Astrocyte (in vitro differentiated cells and primary cell): ENCODE measurements around the gene MAP3K20. TPM values are rescaled to one million over a fixed set of nuclear protein-coding genes. Genes with fewer than 3 reads are reported as not detected.

Experiments used
- DNase-seq: peaks from one replicate; pipeline ENCODE4 v3.0.0-alpha.2; 2010; ENCODE audit warnings: low read depth
- FAIRE-seq: peaks from 2 replicates; lab custom pipeline; 2011; peaks lifted over from hg19 to GRCh38; lab: Jason Lieb, UNC
- H2AFZ ChIP-seq: 2 replicates; pipeline ENCODE4 v1.6.0; 2012; ENCODE audit warnings: low read depth, low read length, inconsistent platforms
- H3K27ac ChIP-seq: 2 replicates; pipeline ENCODE4 v1.5.1; 2011; ENCODE audit warnings: low read depth, low read length, inconsistent platforms
- H3K27me3 ChIP-seq: 2 replicates; pipeline ENCODE4 v1.6.0; 2011; ENCODE audit warnings: low read length, inconsistent platforms; ENCODE audit not compliant: insufficient read depth
- H3K36me3 ChIP-seq: 2 replicates; pipeline ENCODE4 v1.5.1; 2011; ENCODE audit warnings: low read length, inconsistent platforms; ENCODE audit not compliant: insufficient read depth
- H3K4me1 ChIP-seq: 2 replicates; pipeline ENCODE4 v1.5.1; 2011; ENCODE audit warnings: low read length, inconsistent platforms; ENCODE audit not compliant: insufficient read depth
- H3K4me2 ChIP-seq: 2 replicates; pipeline ENCODE4 v1.6.0; 2012; ENCODE audit warnings: low read length, inconsistent platforms
- H3K4me3 ChIP-seq: 2 replicates; pipeline ENCODE4 v1.5.1; 2011; ENCODE audit warnings: low read depth, mild to moderate bottlenecking, low read length, inconsistent platforms; ENCODE audit not compliant: insufficient read depth
- H3K79me2 ChIP-seq: 2 replicates; pipeline ENCODE4 v1.6.0; 2012; ENCODE audit warnings: mild to moderate bottlenecking, low read length, inconsistent platforms; ENCODE audit not compliant: insufficient read depth
- H3K9ac ChIP-seq: 2 replicates; pipeline ENCODE4 v1.6.0; 2012; ENCODE audit warnings: mild to moderate bottlenecking, low read length, inconsistent platforms
- H3K9me3 ChIP-seq: 2 replicates; pipeline ENCODE4 v1.5.1; 2012; ENCODE audit warnings: low read depth, mild to moderate bottlenecking, low read length, inconsistent platforms; ENCODE audit not compliant: insufficient read depth
- H4K20me1 ChIP-seq: 2 replicates; pipeline ENCODE4 v1.6.0; 2012; ENCODE audit warnings: low read length, inconsistent platforms; ENCODE audit not compliant: insufficient read depth
- H3K27ac Mint-ChIP-seq: one replicate; pipeline ENCODE4 v1.8.0; 2021; ENCODE audit warnings: mild to moderate bottlenecking, mixed read lengths; ENCODE audit not compliant: unreplicated experiment
- H3K27me3 Mint-ChIP-seq: one replicate; pipeline ENCODE4 v1.8.0; 2021; ENCODE audit warnings: low read depth, mixed read lengths; ENCODE audit not compliant: unreplicated experiment
- H3K36me3 Mint-ChIP-seq: one replicate; pipeline ENCODE4 v1.8.0; 2021; ENCODE audit warnings: low read depth, mixed read lengths; ENCODE audit not compliant: unreplicated experiment
- H3K4me1 Mint-ChIP-seq: one replicate; pipeline ENCODE4 v1.8.0; 2021; ENCODE audit warnings: low read depth, mixed read lengths; ENCODE audit not compliant: unreplicated experiment
- H3K4me3 Mint-ChIP-seq: one replicate; pipeline ENCODE4 v1.8.0; 2021; ENCODE audit warnings: mild to moderate bottlenecking, moderate library complexity, mixed read lengths; ENCODE audit not compliant: unreplicated experiment
- H3K9me3 Mint-ChIP-seq: one replicate; pipeline ENCODE4 v1.8.0; 2021; ENCODE audit warnings: mild to moderate bottlenecking, mixed read lengths; ENCODE audit not compliant: unreplicated experiment
- EZH2 ChIP-seq: IDR thresholded peaks from 2 replicates; pipeline ENCODE4 v1.6.1; 2012; ENCODE audit warnings: mild to moderate bottlenecking, low read length, inconsistent platforms; ENCODE audit not compliant: insufficient read depth
- total RNA-seq: library from RNA; stranded (reverse); gene quantifications from 2 replicates; pipeline ENCODE4 v1.2.1, GENCODE V29; 2021
- TF ChIP-seq, protein P1 (sequence below): IDR thresholded peaks from 2 replicates; pipeline ENCODE4 v1.5.1; 2011; ENCODE audit warnings: low read depth, mild to moderate bottlenecking, inconsistent platforms, low read length, moderate library complexity; ENCODE audit not compliant: insufficient read depth

Gene MAP3K20
- total RNA-seq, 1 donor from 2014 or later: 42.4 TPM

DNA sequence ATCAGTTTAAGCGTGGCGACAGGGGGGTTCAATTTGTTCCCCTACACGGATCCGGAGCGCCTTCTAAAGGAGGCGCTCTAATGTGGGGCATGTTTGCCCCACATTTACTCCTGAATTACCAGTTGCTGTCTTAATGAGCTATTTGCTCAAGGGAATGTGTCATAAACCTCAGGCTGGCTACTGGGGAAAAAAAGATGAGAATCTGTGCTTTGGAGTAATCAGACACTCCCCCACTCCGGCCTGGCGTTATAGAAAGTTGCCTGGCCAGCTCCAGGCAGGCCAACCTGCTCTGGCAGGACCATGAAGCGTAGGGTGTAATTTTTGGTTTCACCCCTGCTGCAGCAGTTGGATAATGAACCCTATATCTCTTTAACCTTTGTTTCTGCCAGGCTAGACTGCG lies 31.0 kb upstream of the MAP3K20 start:
- Mint-ChIP-seq H3K4me3 (no peak overlapping the region), H3K27me3 (no peaks in the 10 kb centered on the region), H3K27ac (peak overlapping the region; percentile 36), H3K4me1 (peaks cover 30% of the 10 kb centered on the region), H3K9me3 (peaks cover 2% of the 10 kb centered on the region), H3K36me3 (no peaks in the 10 kb centered on the region)
- no peaks in the 10 kb centered on the region for H3K79me2 ChIP-seq
- TF ChIP-seq EZH2: no peak
- TF ChIP-seq, protein P1, sequence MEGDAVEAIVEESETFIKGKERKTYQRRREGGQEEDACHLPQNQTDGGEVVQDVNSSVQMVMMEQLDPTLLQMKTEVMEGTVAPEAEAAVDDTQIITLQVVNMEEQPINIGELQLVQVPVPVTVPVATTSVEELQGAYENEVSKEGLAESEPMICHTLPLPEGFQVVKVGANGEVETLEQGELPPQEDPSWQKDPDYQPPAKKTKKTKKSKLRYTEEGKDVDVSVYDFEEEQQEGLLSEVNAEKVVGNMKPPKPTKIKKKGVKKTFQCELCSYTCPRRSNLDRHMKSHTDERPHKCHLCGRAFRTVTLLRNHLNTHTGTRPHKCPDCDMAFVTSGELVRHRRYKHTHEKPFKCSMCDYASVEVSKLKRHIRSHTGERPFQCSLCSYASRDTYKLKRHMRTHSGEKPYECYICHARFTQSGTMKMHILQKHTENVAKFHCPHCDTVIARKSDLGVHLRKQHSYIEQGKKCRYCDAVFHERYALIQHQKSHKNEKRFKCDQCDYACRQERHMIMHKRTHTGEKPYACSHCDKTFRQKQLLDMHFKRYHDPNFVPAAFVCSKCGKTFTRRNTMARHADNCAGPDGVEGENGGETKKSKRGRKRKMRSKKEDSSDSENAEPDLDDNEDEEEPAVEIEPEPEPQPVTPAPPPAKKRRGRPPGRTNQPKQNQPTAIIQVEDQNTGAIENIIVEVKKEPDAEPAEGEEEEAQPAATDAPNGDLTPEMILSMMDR: no peak
- H3K4me2 ChIP-seq: no peak overlapping the region
- H3K4me3 ChIP-seq: no peak overlapping the region
- H4K20me1 ChIP-seq: no peaks in the 10 kb centered on the region
- H3K27me3 ChIP-seq: no peaks in the 10 kb centered on the region
- FAIRE-seq (no peak), DNase-seq (no peak)
- H2AFZ ChIP-seq: no peak overlapping the region
- H3K36me3 ChIP-seq: no peaks in the 10 kb centered on the region
- H3K9ac ChIP-seq: no peak overlapping the region
- H3K27ac ChIP-seq: no peak overlapping the region
- no peaks in the 10 kb centered on the region for H3K9me3 ChIP-seq
- H3K4me1 ChIP-seq: peaks cover 13% of the 10 kb centered on the region

DNA sequence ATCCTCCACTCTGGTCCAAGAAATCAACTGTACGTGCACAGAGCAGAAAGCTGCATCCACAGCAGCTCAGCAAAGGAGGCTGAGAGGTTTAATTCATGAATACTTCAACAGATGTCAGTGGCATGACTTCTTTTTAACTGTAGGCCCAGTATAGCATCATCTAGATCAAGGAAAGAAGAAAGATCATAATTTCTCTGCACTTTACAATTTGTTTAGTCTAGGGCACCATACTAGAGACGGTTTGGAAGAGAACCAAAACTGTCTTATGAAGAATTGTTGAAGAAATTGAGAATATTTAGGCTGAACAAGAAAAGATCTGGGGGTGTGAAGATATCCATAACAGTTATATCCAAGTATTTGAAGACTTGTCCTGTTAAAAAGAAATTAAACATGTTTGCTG lies 30.5 kb upstream of the MAP3K20 start:
- DNase-seq: peak; percentile 29
- H3K4me3 Mint-ChIP-seq: no peak overlapping the region
- Histone ChIP-seq H4K20me1 (no peaks in the 10 kb centered on the region), H2AFZ (no peak overlapping the region), H3K27ac (no peak overlapping the region), H3K9ac (no peak overlapping the region), H3K4me3 (no peak overlapping the region), H3K27me3 (no peaks in the 10 kb centered on the region), H3K4me2 (no peak overlapping the region), H3K4me1 (peaks cover 18% of the 10 kb centered on the region), H3K36me3 (no peaks in the 10 kb centered on the region), H3K9me3 (no peaks in the 10 kb centered on the region), H3K79me2 (no peaks in the 10 kb centered on the region)
- peaks cover 35% of the 10 kb centered on the region for H3K4me1 Mint-ChIP-seq
- TF ChIP-seq EZH2: no peak
- TF ChIP-seq, protein P1: no peak
- H3K27me3 Mint-ChIP-seq: no peaks in the 10 kb centered on the region
- H3K36me3 Mint-ChIP-seq: no peaks in the 10 kb centered on the region
- H3K9me3 Mint-ChIP-seq: peaks cover 2% of the 10 kb centered on the region
- peak overlapping the region; percentile 14 for H3K27ac Mint-ChIP-seq
- FAIRE-seq: no peak

DNA sequence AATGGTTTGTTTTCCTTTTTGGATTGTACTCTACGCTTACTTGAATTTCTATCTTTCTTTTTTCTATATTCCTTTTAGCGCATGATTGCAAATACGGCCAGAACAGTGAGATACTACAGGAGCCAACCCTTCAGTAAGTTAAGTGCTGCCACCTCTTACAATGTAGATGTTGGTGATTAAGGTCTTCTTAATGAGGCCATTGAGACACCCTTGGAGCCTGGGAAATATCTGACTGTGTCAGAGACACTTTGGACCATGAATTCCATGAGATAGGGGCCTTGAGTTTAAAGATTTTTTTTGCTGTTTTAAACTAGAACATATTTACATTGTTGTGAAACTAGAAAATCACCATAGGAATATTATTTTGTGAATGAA lies 27.1 kb upstream of the MAP3K20 start:
- no peaks in the 10 kb centered on the region for H3K79me2 ChIP-seq
- H3K4me3 ChIP-seq: no peak overlapping the region
- Mint-ChIP-seq H3K9me3 (no peaks in the 10 kb centered on the region), H3K27ac (peak overlapping the region; percentile 92), H3K4me1 (peaks cover 49% of the 10 kb centered on the region), H3K27me3 (no peaks in the 10 kb centered on the region), H3K4me3 (no peak overlapping the region), H3K36me3 (no peaks in the 10 kb centered on the region)
- H3K27me3 ChIP-seq: no peaks in the 10 kb centered on the region
- peak overlapping the region; percentile 72 for H3K27ac ChIP-seq
- no peaks in the 10 kb centered on the region for H4K20me1 ChIP-seq
- no peaks in the 10 kb centered on the region for H3K36me3 ChIP-seq
- H3K4me2 ChIP-seq: peak overlapping the region; percentile 50
- FAIRE-seq (no peak), DNase-seq (no peak)
- no peak overlapping the region for H2AFZ ChIP-seq
- peaks cover 18% of the 10 kb centered on the region for H3K4me1 ChIP-seq
- H3K9me3 ChIP-seq: no peaks in the 10 kb centered on the region
- TF ChIP-seq EZH2: no peak
- TF ChIP-seq, protein P1: no peak
- H3K9ac ChIP-seq: no peak overlapping the region
